GM23248 (cell line): ENCODE results near the gene SETD5.

Experiments used
- EZH2 ChIP-seq: fragments of 200-600 bp; sonication (generic); IDR thresholded peaks from 2 replicates; pipeline ENCODE4 v1.6.1; 2018; ENCODE audit warnings: antibody characterized with exemption, mild to moderate bottlenecking; ENCODE audit not compliant: insufficient read depth, poor library complexity, severe bottlenecking
- EZH2phosphoT487 ChIP-seq: fragments of 200-600 bp; sonication (generic); IDR thresholded peaks from 2 replicates; pipeline ENCODE4 v1.6.1; 2018; ENCODE audit warnings: antibody characterized with exemption, moderate library complexity, mild to moderate bottlenecking, low read depth; ENCODE audit not compliant: insufficient read depth

GRCh38 chr3:9411302-9411701 lies 13.9 kb downstream of the SETD5 start:
- TF ChIP-seq EZH2phosphoT487 (no peak), EZH2 (no peak)
